GM15510 (cell line): ENCODE measurements around the gene MYO1G.
A peak's percentile ranks its signal among the peaks of the same experiment; 100 is the strongest.

Experiments used
- POLR2A ChIP-seq: IDR thresholded peaks from 3 replicates; pipeline ENCODE4 v1.6.1; 2011; ENCODE audit warnings: borderline replicate concordance; ENCODE audit not compliant: insufficient read length; ENCODE audit errors: extremely low read depth

Gene MYO1G

DNA sequence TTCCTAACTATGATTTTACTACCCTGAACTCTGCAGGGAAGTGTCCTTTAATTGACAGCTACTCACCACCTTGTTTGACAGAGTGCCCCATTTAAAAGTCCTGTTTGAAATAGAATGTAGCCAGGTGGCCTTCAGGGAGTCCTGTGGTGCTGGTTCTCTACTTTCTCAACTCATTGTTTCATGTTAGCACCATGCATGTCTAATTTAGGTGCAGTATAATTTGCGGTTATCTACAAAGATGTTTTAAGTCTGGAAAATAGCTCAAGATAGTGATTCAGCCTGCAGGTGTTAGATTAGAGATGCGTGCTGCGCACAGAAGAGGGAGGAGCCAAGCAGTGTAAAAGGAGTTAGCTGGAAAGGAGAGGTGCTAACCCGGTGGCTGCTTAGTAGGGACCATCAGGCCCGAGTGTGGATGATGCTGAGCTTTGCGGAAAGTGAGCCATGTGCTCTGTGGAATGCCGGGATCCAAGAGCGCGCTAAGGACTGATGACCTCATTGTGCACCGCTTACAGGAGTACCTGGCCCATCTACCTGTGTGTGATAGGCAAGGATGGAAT, 22.4 kb upstream of the MYO1G start:
- no peak for TF ChIP-seq POLR2A

DNA sequence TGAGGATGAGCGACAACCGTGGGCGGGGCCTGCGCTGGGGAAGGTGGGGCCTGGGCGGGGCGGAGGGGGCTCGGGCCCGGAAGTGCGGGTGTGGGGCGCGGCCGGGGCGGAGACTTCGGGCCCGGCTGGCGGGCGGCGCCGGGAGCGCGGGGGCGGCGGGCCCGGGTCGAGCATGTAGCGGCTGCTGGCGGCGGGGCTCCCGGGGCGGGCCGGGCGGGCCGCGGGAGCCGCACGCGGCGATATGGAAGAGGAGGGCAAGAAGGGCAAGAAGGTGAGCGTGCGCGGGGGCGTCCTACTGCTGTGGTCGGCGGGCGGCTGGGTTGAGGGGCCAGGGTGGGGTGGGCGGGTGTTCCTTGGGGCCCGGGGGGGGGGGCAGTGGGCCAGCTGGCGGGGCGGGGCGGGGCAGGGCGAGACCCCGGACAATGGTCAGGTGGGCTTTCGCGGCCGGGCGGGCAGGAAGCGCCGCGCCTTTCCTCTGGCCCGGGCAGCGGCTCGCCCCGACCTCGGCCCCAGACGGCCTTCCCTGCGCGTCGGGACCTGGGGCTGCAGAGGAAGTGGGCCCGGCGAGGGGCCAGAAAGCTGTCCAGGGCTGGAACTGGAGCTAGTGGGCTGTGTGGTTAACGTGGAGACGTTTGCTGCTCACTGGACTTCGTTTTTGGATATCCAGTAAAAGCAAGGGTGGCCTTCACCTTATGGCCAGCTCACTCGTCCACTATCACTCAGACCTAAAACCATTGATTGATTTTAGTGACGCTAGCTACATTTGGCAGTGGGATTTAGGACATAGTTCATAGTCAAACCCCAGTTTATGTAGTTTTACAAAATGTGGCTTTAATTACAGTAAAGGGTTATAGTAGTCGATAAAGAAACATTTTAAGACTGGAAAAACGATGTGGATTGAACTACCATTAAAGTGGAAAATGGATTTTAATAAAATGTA, 21.5 kb upstream of the MYO1G start, which contains the start of gene CCM2:
Gene CCM2, plus strand, starts transcription at position 109 of the 940 bp plus-strand sequence. Its CDS starts 133 bp downstream, at position 242.
- peak; percentile 38 for TF ChIP-seq POLR2A

DNA sequence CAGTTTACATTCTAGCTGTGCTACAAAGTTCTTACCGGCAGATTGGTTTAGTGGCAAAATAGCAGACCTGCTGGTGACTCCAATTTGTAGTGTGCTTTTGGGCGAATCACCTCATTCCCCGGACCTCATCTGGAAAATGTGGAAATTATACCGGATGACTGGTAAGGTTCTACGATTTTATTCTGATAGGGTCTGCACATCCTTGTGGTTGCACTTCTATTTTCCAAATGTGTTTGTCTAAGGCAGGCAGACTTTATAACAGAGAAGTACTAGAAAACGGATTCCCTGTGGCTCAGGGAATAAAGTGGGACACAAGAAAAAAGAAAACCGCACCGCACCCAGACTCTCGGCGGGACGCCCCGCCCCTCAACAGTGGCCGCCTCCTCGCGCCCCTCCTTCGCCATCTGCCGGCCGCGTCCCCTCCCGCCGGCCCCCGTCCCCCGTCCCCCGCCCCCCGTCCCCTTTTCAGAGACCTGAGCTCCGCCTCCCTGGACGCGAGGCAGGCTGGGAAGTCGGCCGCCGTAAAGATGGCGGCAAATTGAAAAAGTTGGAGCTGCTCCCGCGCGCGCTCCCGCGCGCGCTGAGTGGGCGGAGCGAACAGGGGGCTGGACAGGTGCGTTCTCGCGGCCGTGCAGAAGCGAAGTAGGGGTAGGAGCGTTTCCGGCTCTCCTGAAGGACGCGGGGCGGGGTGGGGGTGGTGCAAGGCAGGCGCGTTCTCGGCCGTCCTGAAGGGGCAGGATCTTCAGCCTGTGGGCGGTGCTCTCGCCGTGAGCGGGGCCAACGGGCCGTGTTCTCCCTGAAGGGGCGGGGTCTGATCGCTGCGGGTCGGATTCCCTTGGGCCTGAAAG, 20.7 kb upstream of the MYO1G start:
- TF ChIP-seq POLR2A = peak; percentile 32

DNA sequence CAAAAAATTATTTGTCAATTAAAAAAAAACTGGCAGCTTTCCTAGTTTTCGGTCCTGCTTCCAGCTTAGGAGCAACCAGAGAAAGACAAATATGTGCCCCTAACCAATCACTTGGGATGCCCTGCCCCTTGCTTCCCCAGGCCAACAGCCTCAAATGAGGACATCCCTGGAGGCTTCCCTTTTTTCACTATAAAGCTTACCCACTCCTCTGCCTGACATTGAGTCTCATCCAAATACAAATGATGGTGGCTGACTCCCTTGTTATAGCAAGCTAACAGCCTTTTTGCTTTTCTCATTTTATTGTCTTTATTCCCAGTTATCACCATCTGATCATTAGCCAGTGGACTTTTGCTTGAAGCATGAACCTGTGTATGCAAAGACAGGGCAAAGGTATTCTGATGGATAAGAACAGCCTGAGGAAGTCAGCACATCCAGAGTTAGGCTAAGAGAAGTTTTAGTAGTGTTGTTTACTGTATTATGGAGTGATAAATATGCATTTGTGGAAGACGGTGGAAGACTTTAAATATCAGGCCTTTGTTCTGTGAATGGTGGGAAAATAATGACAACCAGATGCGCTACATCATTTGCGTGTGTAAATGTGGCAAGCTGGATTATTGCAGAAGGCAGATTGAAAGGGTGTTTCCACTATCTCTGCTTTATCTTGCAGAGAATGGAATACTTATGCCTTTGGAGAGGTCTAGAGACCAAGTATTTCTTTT, 19.5 kb upstream of the MYO1G start:
- TF ChIP-seq POLR2A = no peak

DNA sequence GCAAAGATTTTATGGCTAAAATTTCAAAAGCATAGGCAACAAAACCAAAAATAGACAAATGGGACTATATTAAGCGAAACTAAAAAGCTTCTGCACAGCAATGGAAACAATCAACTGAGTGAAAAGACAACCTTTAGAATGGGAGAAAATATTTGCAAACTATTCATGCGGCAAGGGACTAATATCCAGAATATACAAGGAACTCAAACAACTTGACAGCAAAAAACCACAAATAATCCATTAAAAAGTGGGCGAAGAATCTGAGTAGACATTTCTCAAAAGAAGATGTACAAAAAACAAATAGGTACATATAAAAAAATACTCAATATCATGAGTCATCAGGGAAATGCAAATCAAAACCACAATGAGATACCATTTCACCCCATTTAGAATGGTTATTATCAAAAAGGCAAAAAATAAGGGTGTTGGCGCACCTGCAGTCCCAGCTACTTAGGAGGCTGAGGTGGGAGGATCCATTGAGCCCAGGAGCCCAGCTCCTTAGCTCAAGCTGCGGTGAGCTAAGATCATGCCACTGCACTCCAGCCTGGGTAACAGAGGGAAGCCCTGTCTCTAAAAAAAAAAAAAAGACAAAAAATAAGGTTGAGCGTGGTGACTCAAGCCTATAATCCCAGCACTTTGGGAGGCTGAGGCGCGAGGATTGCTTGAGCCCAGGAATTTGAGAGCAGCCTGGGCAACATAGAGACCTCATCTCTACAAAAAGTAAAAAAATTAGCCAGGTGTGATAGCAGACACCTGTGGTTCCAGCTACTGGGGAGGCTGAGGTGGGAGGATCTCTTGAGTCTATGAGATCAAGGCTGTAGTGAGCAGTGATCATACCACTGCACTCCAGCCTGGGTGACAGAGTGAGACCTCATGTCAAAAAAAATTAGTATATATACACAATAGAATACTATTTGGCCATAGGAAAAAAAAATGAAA, 17.0 kb upstream of the MYO1G start:
- no peak for TF ChIP-seq POLR2A

DNA sequence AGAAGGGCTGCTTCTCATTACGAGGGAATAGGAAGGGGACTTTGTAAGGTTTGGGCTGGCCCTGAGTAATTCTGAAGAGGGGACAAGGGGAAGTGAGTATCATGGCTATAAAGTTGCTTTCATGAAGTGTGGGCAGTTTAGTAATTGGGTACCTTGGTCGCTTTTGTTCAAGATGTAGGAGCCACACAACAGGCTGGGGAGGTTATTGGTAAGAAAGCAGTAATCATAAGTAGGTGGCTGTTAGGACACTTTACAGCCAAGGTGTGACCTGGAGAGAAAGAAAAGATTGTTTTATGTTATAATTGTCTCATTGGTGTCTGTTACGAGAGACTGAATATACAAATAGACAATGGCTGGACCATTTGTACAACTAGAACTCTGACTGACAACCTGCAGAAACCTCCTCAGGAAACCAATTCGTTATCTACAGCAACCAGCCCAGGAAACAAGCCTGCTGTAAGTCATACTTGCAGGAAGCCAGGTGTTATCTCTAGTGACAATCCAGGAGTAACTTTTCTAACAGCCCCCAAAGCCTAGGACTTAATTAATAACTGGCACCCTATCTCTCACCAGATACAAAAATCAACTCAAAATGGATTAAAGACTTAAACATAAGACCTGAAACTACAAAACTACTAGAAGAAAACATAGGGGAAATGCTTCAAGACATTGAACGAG, 16.2 kb upstream of the MYO1G start:
- no peak for TF ChIP-seq POLR2A

DNA sequence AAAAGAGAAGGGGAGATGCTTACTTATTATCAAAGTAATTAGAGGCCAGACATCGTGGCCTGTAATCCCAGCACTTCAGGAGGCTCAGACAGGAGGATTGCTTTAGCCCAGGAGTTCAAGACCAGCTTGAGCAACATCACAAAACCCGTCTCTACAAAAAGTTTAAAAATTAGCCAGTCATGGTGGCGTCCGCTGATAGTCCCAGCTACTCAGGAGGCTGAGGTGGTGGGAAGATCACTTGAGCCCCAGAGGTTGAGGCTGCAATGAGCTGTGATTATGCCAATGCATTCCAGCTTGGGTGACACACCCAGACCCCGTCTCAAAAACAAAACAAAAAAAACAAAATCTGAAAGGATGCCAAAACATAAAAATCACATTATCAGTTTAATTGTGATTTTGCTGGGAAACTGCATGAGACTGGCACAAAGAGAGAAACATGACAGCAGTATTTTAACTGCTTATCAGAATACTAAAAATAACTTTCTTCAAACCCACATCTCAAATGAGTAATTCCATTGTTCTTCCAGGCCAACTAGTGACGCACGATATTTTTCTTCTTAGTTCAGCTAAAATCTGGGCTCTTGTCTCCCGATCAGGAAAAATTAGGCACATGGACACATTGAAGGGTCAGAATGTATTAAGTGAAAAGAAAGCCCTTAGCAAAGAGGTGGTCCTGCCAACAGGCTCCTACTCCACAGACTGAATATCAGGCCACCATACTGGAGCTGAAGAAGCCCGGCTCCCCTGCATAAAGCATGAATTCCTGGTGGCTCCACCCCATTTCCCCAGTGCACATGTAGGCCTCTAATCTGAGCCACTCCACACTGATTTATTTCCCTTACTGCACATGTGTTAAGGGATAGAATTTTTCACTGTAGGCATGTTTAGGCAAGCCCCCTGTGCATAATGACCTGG, 11.6 kb upstream of the MYO1G start:
- TF ChIP-seq POLR2A = no peak

DNA sequence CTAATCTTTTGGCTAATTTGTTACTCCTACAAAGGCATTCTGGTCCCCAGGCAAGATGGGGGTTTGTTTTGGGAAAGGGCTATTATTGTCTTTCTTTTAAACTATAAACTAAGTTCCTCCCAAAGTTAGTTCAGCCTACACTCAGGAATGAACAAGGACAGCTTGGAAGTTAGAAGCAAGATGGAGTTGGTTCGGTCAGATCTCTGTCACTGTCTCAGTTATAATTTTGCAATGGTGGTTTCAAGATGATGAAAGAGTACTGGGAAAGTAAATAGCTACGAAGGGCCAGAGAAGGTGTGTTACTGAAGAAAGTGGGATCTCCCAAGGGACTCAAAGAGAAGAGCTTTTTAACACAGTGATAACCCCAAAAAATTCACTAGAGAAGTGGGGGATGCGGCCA, 10.3 kb upstream of the MYO1G start:
- TF ChIP-seq POLR2A = no peak

DNA sequence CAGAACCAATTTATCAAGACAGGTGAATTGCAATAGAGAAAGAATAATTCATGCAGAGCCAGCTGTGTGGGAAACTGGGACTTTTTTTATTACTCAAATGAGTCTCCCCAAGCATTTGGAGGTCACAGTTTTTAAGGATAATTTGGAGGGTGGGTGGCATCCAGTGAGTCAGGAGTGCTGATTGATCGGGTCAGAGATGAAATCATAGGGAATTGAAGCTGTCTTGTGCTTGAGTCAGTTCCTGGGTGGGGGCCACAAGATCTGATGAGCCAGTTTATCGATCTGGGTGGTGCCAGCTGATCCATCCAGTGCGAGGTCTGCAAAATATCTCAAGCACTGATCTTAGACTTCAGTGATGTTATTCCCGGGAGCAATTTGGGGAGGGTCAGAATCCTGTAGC, 9.9 kb upstream of the MYO1G start:
- no peak for TF ChIP-seq POLR2A

DNA sequence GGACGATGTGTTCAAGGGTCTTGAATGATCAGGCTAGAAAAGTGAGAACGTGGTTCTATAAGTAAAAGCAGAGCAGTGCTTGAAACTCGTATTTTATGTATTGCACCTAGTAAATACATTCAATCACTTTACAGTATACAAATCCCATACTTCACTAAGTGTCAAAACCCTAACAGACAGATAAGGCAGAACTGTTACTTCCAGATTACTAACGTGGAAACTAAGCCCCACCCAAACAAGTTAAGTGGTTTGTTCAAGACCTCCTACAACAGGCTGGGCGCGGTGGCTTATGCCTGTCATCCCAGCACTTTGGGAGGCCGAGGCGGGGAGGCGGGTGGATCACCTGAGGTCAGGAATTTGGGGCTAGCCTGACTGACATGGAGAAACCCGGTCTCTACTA, 9.2 kb upstream of the MYO1G start:
- TF ChIP-seq POLR2A = no peak

DNA sequence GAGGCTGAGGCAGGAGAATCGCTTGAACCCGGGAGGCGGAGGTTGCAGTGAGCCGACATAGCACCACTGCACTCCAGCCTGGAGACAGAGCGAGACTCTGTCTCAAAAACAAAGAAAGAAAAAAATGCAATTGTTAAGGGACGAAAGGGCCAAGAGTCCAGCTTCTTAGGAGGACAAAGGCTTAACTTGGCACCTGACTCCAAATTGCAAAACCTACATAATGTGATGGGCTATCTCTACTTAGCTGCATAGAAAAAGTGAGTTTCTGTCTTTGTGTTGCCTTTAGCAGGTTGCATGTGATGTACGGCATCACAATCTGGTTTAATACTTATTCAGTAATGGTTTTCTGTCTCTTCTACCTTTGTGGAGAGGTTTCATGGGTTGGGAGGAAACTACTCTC, 8.6 kb upstream of the MYO1G start:
- no peak for TF ChIP-seq POLR2A

DNA sequence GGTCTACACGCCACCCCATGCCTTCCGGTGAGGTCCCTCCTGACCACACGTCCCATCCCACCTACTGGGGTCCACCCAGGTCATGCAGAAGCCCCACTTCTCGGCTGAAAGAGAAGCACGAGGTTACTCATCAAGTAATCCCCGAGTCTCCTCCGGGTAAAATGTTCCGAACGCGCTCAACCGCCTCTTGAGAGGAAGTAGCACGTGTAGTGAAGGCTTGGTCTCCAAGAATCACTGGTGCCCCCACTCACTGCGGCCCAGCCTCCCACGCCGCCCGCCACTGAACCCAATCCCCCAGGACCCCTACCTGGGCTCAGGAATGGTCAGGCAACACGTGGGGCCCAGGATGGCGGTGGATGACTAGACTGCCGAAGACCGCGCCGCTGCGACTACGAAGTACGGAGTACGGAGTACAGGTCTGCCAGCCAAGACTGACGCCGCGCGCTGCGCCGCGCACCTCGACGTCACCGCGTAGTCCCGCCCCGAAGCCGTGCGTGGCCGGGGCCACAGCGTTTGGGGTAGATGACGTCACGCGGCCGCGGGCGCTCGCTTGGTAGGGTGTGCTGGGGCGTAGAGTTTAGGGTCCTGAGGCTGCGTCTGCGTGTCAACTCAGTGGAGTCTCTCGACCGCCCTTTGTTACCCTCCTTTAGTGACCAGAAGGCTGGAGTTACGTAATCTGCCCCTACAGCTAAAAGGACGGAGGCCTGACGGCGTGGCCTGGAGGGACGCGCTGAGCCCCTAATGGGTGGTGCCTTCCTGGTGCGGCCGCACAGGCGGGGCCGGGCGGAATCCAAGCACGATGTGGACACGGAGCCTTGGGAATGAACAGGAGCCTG, 7.6 kb upstream of the MYO1G start:
- peak; percentile 99 for TF ChIP-seq POLR2A

DNA sequence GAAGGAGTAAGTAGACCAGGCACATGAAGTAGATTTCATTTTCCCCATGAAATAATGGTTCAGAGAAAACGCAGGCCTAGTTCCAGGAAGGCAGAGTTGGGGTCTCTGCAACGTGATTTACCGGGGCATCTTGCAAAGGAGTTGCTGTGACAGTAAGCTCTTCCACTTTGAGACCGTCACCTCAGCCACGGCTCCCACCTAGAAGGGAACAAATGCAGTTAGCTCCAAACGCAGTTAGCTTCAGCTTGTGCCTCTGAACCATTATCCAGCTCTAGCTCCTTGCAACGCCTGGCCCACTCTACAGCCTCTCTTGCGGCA, 7.0 kb upstream of the MYO1G start:
- TF ChIP-seq POLR2A = no peak
